GM18502 (cell line): ENCODE measurements around the gene GEMIN2.
A peak's percentile ranks its signal among the peaks of the same experiment; 100 is the strongest.
"Not testable (repeated sequence)": the region's sequence is repeated elsewhere in the genome, so short reads cannot be mapped to it uniquely, and the experiment has no call there.

Experiments
- ATAC-seq: cut with Tn5 transposase; IDR thresholded peaks from one replicate; pipeline ENCODE4 v1.9.1; 2021; ENCODE audit warnings: mild to moderate bottlenecking; ENCODE audit not compliant: unreplicated experiment, poor library complexity

Gene GEMIN2

GRCh38 chr14:39114073-39114838, at the start of gene GEMIN2:
TSS of gene GEMIN2 (plus strand) at chr14:39114323. CDS start at chr14:39114339, 16 bp downstream.
- peak; percentile 90 for ATAC-seq

- not testable (repeated sequence) for ATAC-seq
These were observed 44.8 kb upstream of the GEMIN2 start for GRCh38 chr14:39069169-39069805.

GRCh38 chr14:39069923-39070322, 44.2 kb upstream of the GEMIN2 start:
- no peak for ATAC-seq

GRCh38 chr14:39071096-39071495, 43.0 kb upstream of the GEMIN2 start:
- ATAC-seq, result no peak

- ATAC-seq, result no peak
These were observed 33.2 kb upstream of the GEMIN2 start for GRCh38 chr14:39080886-39081285.

- no peak for ATAC-seq
These were observed 31.0 kb upstream of the GEMIN2 start for GRCh38 chr14:39083127-39083526.

- ATAC-seq, result no peak
These were observed 28.2 kb upstream of the GEMIN2 start for GRCh38 chr14:39085933-39086332.

GRCh38 chr14:39087493-39087892, 26.6 kb upstream of the GEMIN2 start:
- no peak for ATAC-seq

GRCh38 chr14:39090548-39091111, 23.5 kb upstream of the GEMIN2 start:
- no peak for ATAC-seq

- ATAC-seq, result no peak
These were observed 22.4 kb upstream of the GEMIN2 start for GRCh38 chr14:39091716-39092115.

- ATAC-seq, result no peak
These were observed 19.6 kb upstream of the GEMIN2 start for GRCh38 chr14:39094515-39094914.

- ATAC-seq, result no peak
These were observed 17.0 kb upstream of the GEMIN2 start for GRCh38 chr14:39097159-39097558.

GRCh38 chr14:39099215-39099614, 14.9 kb upstream of the GEMIN2 start:
- ATAC-seq, result not testable (repeated sequence)

- no peak for ATAC-seq
These were observed 14.4 kb upstream of the GEMIN2 start for GRCh38 chr14:39099748-39100147.

GRCh38 chr14:39102265-39102968, 11.7 kb upstream of the GEMIN2 start:
- ATAC-seq, result peak; percentile 31

GRCh38 chr14:39102969-39103957, 10.9 kb upstream of the GEMIN2 start, which contains the start of gene SEC23A:
TSS of gene SEC23A (minus strand) at chr14:39103235. CDS start at chr14:39096118, 7,117 bp downstream.
- ATAC-seq, result peak; percentile 95

GRCh38 chr14:39104078-39104801, 9.9 kb upstream of the GEMIN2 start:
- not testable (repeated sequence) for ATAC-seq

GRCh38 chr14:39107591-39107996, 6.5 kb upstream of the GEMIN2 start:
- ATAC-seq, result no peak

GRCh38 chr14:39108791-39109190, 5.3 kb upstream of the GEMIN2 start:
- ATAC-seq, result no peak
